Stimulated activated CD4-positive, alpha-beta T cell treated with anti-CD3 and anti-CD28 coated beads, Interleukin-15, amount 100 ng/mL, for 24 hours (primary cell): ENCODE measurements around the gene FAM163B.
"Not testable (repeated sequence)": the region's sequence is repeated elsewhere in the genome, so short reads cannot be mapped to it uniquely, and the experiment has no call there.

Experiments
- DNase-seq: peaks from one replicate; pipeline ENCODE4 v3.0.0-alpha.2; 2020

Gene FAM163B

GRCh38 chr9:133564451-133565116 is 44.6 kb downstream of the FAM163B start:
- no peak for DNase-seq

GRCh38 chr9:133563814-133564213 is 45.4 kb downstream of the FAM163B start:
- DNase-seq, result not testable (repeated sequence)

GRCh38 chr9:133563291-133563796 is 45.8 kb downstream of the FAM163B start:
- DNase-seq, result no peak

- no peak for DNase-seq
Measured at GRCh38 chr9:133562611-133563290, 46.4 kb downstream of the FAM163B start.

GRCh38 chr9:133561976-133562554 is 47.1 kb downstream of the FAM163B start:
- DNase-seq, result no peak

- no peak for DNase-seq
Measured at GRCh38 chr9:133560944-133561343, 48.2 kb downstream of the FAM163B start.

- no peak for DNase-seq
Measured at GRCh38 chr9:133560311-133560710, 48.9 kb downstream of the FAM163B start.

GRCh38 chr9:133558191-133559126 is 50.7 kb downstream of the FAM163B start:
- DNase-seq, result peak; percentile 51

- DNase-seq, result no peak
Measured at GRCh38 chr9:133557581-133557980, 51.6 kb downstream of the FAM163B start.

DNA sequence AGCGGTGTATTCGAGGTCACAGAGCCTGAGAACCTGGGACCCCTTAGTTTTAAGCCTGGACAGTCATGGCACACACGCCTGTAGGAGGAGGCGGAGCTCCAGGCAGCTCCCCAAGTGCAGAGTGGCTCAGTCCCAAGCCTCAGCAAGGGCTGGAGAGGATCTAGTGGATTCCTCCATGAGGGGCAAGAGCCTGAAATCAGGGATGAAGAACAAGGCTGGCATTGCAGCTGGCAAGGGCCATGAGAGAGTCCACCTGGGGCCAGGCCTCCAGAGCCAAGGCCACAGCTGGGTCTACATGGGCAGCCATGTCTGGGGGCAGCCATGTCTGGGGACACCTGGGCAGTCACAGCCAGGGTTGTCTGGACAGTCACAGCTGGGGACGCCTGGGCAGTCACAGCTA is 52.8 kb downstream of the FAM163B start:
- DNase-seq, result no peak

DNA sequence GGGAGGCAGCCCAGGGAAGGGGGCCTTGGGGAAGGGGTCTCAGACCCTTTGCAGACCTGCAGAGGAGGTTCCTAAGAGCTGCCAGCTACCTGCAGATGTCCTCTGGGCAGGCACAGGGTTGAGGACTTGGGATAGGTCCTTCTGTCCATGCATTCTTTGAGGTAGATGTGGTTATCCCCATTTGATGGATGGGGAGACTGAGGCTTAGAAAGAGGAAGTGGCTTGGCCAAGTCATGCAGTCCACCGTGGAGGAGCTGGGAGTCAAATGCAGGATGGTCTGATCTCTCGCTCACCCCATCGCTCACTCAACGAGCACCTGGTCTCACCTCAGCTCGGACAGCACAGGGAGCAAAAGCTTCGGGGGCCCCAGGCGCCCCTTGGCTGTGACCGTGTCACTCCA is 54.5 kb downstream of the FAM163B start:
- DNase-seq, result no peak

- no peak for DNase-seq
Measured at GRCh38 chr9:133553973-133554713, 55.0 kb downstream of the FAM163B start.

- DNase-seq, result no peak
Measured at GRCh38 chr9:133553123-133553522, 56.1 kb downstream of the FAM163B start.

GRCh38 chr9:133552236-133552635 is 57.0 kb downstream of the FAM163B start:
- DNase-seq, result no peak

DNA sequence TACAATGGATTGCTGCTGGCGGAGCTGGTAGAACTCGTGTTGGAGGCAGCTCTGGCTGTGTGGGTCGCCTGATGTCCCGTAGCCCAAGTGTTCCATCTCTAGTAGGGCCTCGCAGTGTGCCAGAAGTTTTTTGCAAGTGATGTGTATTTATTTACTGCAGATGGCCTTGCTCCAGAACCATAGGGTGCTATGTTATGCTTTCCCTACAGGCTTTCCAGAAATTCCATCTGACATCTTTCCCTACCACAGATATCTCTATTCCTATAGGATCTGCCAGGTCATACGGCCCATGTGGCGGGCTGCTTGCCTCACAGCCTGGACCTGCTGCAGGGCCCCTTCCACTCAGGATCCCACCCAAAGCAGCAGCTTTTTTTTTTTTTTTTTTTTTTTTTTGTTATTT is 57.7 kb downstream of the FAM163B start:
- no peak for DNase-seq

DNA sequence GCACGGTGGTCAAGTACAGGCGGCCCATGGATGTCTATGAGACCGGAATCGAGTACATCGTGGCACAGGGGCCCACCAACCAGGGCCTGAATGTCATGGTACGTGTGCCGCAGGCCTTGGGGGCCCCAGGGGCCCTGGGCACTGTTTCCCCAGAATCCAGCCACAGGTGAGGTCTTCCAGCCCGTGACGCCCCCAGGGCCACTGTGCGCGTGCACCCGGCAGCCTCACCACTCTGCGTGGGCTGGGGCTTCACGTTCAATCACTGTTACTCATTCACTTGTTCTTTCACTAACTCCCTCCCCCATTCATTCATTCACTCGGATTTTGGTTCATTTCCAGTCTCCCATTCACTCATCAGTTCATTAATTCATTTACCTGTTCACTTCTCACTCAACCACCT is 62.1 kb downstream of the FAM163B start:
- no peak for DNase-seq

- no peak for DNase-seq
Measured at GRCh38 chr9:133546287-133546680, 62.9 kb downstream of the FAM163B start.

DNA sequence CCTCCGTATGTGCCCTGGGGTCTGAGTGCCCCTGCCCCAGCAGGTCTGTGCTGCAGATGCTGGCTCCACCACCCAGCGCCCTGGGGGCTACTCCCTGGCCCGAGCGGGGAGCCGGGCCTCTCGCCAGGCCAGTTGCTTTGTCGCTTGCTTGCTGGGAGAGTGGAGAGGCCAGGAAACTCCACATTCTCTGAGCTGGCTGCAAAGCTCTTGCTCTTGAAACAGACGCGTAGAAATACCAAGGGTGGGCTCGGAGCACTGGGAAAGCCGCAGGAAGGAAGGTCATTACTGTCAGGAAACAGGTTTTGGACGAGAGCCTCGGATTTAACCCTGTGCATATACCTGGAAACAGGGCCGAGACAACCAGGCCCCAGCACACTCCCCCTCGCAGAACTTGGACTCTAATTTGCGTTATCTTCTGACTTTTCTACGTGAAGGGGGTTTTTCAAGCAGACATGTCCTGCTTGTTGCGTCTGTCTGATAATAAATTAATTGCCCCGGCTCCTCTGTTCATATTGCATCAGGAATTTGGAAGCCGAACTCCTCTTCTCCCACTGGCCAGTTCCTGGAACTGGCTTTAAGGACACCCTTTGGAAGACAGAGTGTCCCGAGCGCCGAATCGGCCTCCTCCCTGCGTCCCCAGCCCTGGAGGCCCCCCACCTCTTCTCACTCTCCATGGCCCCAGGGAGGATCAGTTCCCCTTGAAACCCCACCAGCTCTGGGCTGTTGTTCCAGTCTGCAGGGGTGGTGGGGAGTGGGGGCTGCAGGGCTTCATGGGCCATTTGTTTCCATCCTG is 63.5 kb downstream of the FAM163B start:
- no peak for DNase-seq

- DNase-seq, result no peak
Measured at GRCh38 chr9:133543772-133544467, 65.3 kb downstream of the FAM163B start.

DNA sequence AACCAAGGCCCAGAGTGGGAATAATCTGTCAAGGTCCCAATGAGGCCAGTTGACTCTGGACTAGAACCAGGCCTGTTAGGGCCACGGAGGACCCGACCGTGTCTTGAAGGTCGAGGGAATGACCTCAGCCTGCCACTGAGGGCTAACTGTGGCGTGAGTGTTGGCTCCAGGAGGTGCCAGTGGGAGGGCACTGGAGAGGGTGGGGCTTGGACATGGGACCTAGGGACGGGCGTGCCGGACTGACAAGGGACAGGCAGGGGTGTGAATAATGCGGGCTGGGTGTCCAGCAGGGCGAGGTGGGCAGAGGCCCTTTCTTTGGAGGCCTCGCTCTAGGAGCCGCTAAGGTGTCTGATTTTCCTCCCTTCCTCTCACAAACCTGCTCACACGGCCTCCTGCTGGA is 67.2 kb downstream of the FAM163B start:
- no peak for DNase-seq

- DNase-seq, result no peak
Measured at GRCh38 chr9:133540698-133541025, 68.5 kb downstream of the FAM163B start.
